H1 (cell line): ENCODE measurements around the gene SPDYE16. TPM values are rescaled to one million over a fixed set of nuclear protein-coding genes. Genes with fewer than 3 reads are reported as not detected.

Experiments
- ASH2L ChIP-seq: fragments of 200-600, 300-600 bp; sonication (generic); IDR thresholded peaks from one replicate; pipeline ENCODE4 v1.7.1; 2017; ENCODE audit warnings: low read length
- CTBP2 ChIP-seq: IDR thresholded peaks from 2 replicates; pipeline ENCODE4 v1.7.0; 2011; ENCODE audit warnings: borderline replicate concordance, mild to moderate bottlenecking, moderate library complexity, mixed read lengths, low read length; ENCODE audit not compliant: insufficient read depth, insufficient read length
- CTCF ChIP-seq, 3 experiments: IDR thresholded peaks; 1 replicate in 2 of 3; 2 replicates in 1 of 3; pipeline versions ENCODE4 v1.5.1 to v1.6.1; 2011; ENCODE audit warnings: low read length in 3 of 3, mild to moderate bottlenecking in 3 of 3, inconsistent platforms in 2 of 3, low read depth in 1 of 3, moderate library complexity in 1 of 3; ENCODE audit not compliant: insufficient read depth in 1 of 3; ENCODE audit errors: control extremely low read depth in 1 of 3
- KDM5A ChIP-seq: fragments of 200-600 bp; IDR thresholded peaks from 2 replicates; pipeline ENCODE4 v1.7.1; 2012; ENCODE audit warnings: mild to moderate bottlenecking, low read length, inconsistent platforms, mixed read lengths
- TBP ChIP-seq: IDR thresholded peaks from 2 replicates; pipeline ENCODE4 v1.6.1; 2011; ENCODE audit warnings: low read depth, low read length, improper control_type of control experiment
- polyA plus RNA-seq, 7 experiments: library from polyadenylated mRNA; depleted of rRNA in 3 of 7; stranded (reverse) in 5 of 7; unstranded in 2 of 7; fragments of >200 nt in 5 of 7; fragments of 200-250 nt in 2 of 7; gene quantifications; 1 replicate in 5 of 7; 2 replicates in 1 of 7; 4 replicates in 1 of 7; pipeline versions ENCODE4 v1.2.1 to v1.2.3, GENCODE V29; 2011 to 2013; ENCODE audit warnings: missing spikeins in 2 of 7, mixed read lengths in 2 of 7
- total RNA-seq: library from RNA; stranded (reverse); fragmentation: NEBNext Ultra II Directional; extraction: Animal tissue kit (Norgen Biotek cat#: 25700); gene quantifications from 2 replicates; pipeline ENCODE4 v1.2.1, GENCODE V29; 2021

The SPDYE16 gene
- total and polyA plus RNA-seq, 2 of the 8 experiments (the other 6 are each of a cell fraction or from before 2014, with no cell fraction given) = not detected

DNA sequence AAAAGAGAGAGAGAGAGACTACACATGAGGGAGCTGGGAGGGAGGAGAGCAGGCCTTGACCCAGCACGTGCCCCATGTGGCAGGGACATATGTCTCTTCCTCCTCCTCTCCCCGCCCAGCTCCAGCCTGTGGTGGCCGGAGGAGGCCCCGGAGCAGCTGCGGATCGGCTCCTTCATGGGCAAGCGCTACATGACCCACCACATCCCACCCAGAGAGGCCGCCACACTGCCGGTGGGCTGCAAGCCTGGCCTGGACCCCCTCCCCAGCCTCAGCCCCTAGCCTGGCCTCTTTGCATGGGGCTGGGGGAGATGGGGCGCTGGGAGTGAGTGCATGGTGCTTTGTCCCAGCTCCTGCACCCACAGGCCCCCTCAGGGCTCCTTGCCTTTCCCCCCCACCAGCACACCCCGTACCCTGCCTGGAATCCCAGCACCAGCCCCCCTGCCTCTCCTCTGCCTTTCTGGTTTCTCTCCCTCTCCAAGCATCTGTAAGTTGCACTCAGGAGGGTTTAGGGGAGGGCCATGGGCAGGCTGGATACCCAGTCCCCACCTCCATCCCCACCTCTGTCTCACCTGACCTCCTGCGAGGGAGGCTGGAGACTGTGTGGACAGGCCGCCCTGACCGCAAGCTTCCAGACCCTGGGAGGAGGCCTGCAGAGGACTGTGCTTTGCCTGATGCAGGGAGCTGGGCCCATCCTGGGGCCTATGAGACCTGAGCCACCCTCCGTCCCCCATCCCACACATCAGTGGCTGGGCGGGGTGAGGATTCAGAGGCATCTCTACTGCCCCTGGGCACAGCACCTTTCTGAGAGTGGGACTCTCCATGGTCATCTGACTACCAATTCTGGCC, 27.9 kb downstream of the SPDYE16 start (continued):
- TF ChIP-seq KDM5A (no peak), ASH2L (no peak), TBP (no peak), CTBP2 (no peak), CTCF (IDR thresholded peaks at IDR 0.05; ENCODE audit: control extremely low read depth in 1 of 3, insufficient read depth in 1 of 3, low read depth in 1 of 3, low read length in 3 of 3) (no peak)
